H9 (cell line): ENCODE measurements around the gene CCDC157. TPM values are rescaled to one million over a fixed set of nuclear protein-coding genes. Genes with fewer than 3 reads are reported as not detected.

Experiments used
- DNase-seq: peaks from one replicate; pipeline ENCODE4 v3.0.0-alpha.2; 2017
- H2AFZ ChIP-seq: one replicate; pipeline ENCODE4 v1.6.1; 2013; ENCODE audit warnings: mild to moderate bottlenecking, low read length, control low read depth, moderate library complexity
- H2AK5ac ChIP-seq: 2 replicates; pipeline ENCODE4 v1.6.1; 2013; ENCODE audit warnings: low read length, control low read depth, mixed read lengths; ENCODE audit not compliant: insufficient read length
- H2BK120ac ChIP-seq: one replicate; pipeline ENCODE4 v1.6.1; 2013; ENCODE audit warnings: low read depth, mild to moderate bottlenecking, low read length, control low read depth, inconsistent platforms; ENCODE audit not compliant: poor library complexity, severe bottlenecking
- H2BK12ac ChIP-seq: 2 replicates; pipeline ENCODE4 v1.6.1; 2013; ENCODE audit warnings: low read length, control low read depth, mixed read lengths, low read depth; ENCODE audit not compliant: insufficient read length
- H2BK15ac ChIP-seq: 2 replicates; pipeline ENCODE4 v1.6.1; 2013; ENCODE audit warnings: low read depth, low read length, control low read depth
- H2BK20ac ChIP-seq: one replicate; pipeline ENCODE4 v1.6.1; 2013; ENCODE audit warnings: low read depth, mild to moderate bottlenecking, low read length, control low read depth, inconsistent platforms; ENCODE audit not compliant: poor library complexity, severe bottlenecking
- H2BK5ac ChIP-seq: 2 replicates; pipeline ENCODE4 v1.6.1; 2013; ENCODE audit warnings: low read length, control low read depth, mixed read lengths; ENCODE audit not compliant: insufficient read length
- H3K14ac ChIP-seq: 2 replicates; pipeline ENCODE4 v1.6.1; 2013; ENCODE audit warnings: low read length, control low read depth; ENCODE audit not compliant: insufficient read depth
- H3K18ac ChIP-seq: 2 replicates; pipeline ENCODE4 v1.6.1; 2013; ENCODE audit warnings: low read depth, mild to moderate bottlenecking, mixed read lengths, low read length, control low read depth; ENCODE audit not compliant: insufficient read length
- H3K23ac ChIP-seq: 2 replicates; pipeline ENCODE4 v1.6.1; 2013; ENCODE audit warnings: low read length, control low read depth, mixed read lengths, low read depth; ENCODE audit not compliant: insufficient read length
- H3K23me2 ChIP-seq: 2 replicates; pipeline ENCODE4 v1.6.1; 2013; ENCODE audit warnings: low read depth, mild to moderate bottlenecking, mixed read lengths, low read length, control low read depth; ENCODE audit not compliant: insufficient read length, poor library complexity, severe bottlenecking
- H3K27ac ChIP-seq: 2 replicates; pipeline ENCODE4 v1.5.1; 2013; ENCODE audit warnings: low read length, control low read depth, mixed read lengths, low read depth; ENCODE audit not compliant: insufficient read length
- H3K27me3 ChIP-seq: 2 replicates; pipeline ENCODE4 v1.6.1; 2013; ENCODE audit warnings: low read length, control low read depth, inconsistent platforms; ENCODE audit not compliant: insufficient read depth
- H3K4ac ChIP-seq: 2 replicates; pipeline ENCODE4 v1.6.1; 2013; ENCODE audit warnings: low read depth, mild to moderate bottlenecking, control low read depth, inconsistent platforms, low read length, moderate library complexity
- H3K4me1 ChIP-seq: 2 replicates; pipeline ENCODE4 v1.6.1; 2013; ENCODE audit warnings: low read length, control low read depth, inconsistent platforms; ENCODE audit not compliant: insufficient read depth
- H3K4me2 ChIP-seq: 2 replicates; pipeline ENCODE4 v1.6.1; 2013; ENCODE audit warnings: low read length, control low read depth, mixed read lengths; ENCODE audit not compliant: insufficient read length, insufficient read depth
- H3K56ac ChIP-seq: 2 replicates; pipeline ENCODE4 v1.6.1; 2013; ENCODE audit warnings: low read depth, mild to moderate bottlenecking, mixed read lengths, low read length, control low read depth; ENCODE audit not compliant: insufficient read length
- H3K79me1 ChIP-seq: 2 replicates; pipeline ENCODE4 v1.6.1; 2013; ENCODE audit warnings: low read depth, mild to moderate bottlenecking, moderate library complexity, low read length, control low read depth, inconsistent platforms; ENCODE audit not compliant: insufficient read depth, poor library complexity, severe bottlenecking
- H3K79me2 ChIP-seq: 2 replicates; pipeline ENCODE4 v1.6.1; 2013; ENCODE audit warnings: low read length, control low read depth, inconsistent platforms; ENCODE audit not compliant: insufficient read depth
- H3K9ac ChIP-seq: 2 replicates; pipeline ENCODE4 v1.6.1; 2013; ENCODE audit warnings: low read length, control low read depth, mixed read lengths; ENCODE audit not compliant: insufficient read length; ENCODE audit errors: extremely low read depth
- H3K9me3 ChIP-seq: one replicate; pipeline ENCODE4 v1.6.1; 2013; ENCODE audit warnings: low read depth, low read length, inconsistent platforms; ENCODE audit not compliant: control insufficient read depth
- H3T11ph ChIP-seq: one replicate; pipeline ENCODE4 v1.6.1; 2013; ENCODE audit warnings: mild to moderate bottlenecking, low read length, control low read depth, inconsistent platforms
- H4K20me1 ChIP-seq: one replicate; pipeline ENCODE4 v1.6.1; 2013; ENCODE audit not compliant: control insufficient read depth, insufficient read length, insufficient read depth
- H4K5ac ChIP-seq: 2 replicates; pipeline ENCODE4 v1.6.1; 2013; ENCODE audit warnings: low read depth, mild to moderate bottlenecking, mixed read lengths, low read length, control low read depth; ENCODE audit not compliant: insufficient read length
- H4K8ac ChIP-seq: replicated peaks from 2 replicates; pipeline ENCODE4 v1.6.1; 2013; ENCODE audit warnings: low read length, control low read depth, mixed read lengths, low read depth; ENCODE audit not compliant: insufficient read length
- H4K91ac ChIP-seq: 2 replicates; pipeline ENCODE4 v1.6.1; 2013; ENCODE audit warnings: low read depth, mild to moderate bottlenecking, moderate library complexity, mixed read lengths, low read length, control low read depth; ENCODE audit not compliant: insufficient read length
- H3K27ac Mint-ChIP-seq, 3 experiments: 2 replicates in 2 of 3; 3 replicates in 1 of 3; pipeline ENCODE4 v1.8.0; 2020 to 2021; ENCODE audit warnings: mixed read lengths in 3 of 3, mild to moderate bottlenecking in 1 of 3, moderate library complexity in 1 of 3
- H3K27me3 Mint-ChIP-seq: 2 replicates; pipeline ENCODE4 v1.8.0; 2021; ENCODE audit warnings: low read depth, mild to moderate bottlenecking, moderate library complexity, mixed read lengths
- H3K36me3 Mint-ChIP-seq, 3 experiments: 2 replicates in 2 of 3; 3 replicates in 1 of 3; pipeline ENCODE4 v1.8.0; 2020 to 2021; ENCODE audit warnings: low read depth in 3 of 3, mixed read lengths in 3 of 3; ENCODE audit not compliant: insufficient read depth in 1 of 3
- H3K4me1 Mint-ChIP-seq, 2 experiments: 2 replicates each; pipeline ENCODE4 v1.8.0; 2020; ENCODE audit warnings: mixed read lengths in 2 of 2
- H3K4me3 Mint-ChIP-seq, 2 experiments: 2 replicates in 1 of 2; 3 replicates in 1 of 2; pipeline ENCODE4 v1.8.0; 2020 to 2021; ENCODE audit warnings: mild to moderate bottlenecking in 2 of 2, mixed read lengths in 2 of 2, moderate library complexity in 1 of 2
- H3K9me3 Mint-ChIP-seq, 2 experiments: 2 replicates in 1 of 2; 3 replicates in 1 of 2; pipeline ENCODE4 v1.8.0; 2020; ENCODE audit warnings: mild to moderate bottlenecking in 2 of 2, mixed read lengths in 2 of 2, moderate library complexity in 1 of 2
- WGBS: extraction: QIAGEN DNeasy Blood & Tissue Kit; methylation state at CpG from one replicate; pipeline ENCODE4 v1.1.7; 2013; ENCODE audit warnings: missing lambda C conversion rate, low lambda C conversion rate, mixed read lengths; ENCODE audit not compliant: insufficient read length; ENCODE audit errors: extremely low coverage; 5-methylcytosine and 5-hydroxymethylcytosine counted together
- total RNA-seq: library from RNA; stranded (reverse); gene quantifications from 2 replicates; pipeline ENCODE4 v1.2.1, GENCODE V29; 2021
- TF ChIP-seq, protein P1 (sequence below): fragments of 200-600 bp; sonication (generic); conservative IDR thresholded peaks from 3 replicates; pipeline ENCODE4 v1.8.0; 2021; ENCODE audit warnings: antibody characterized with exemption, mild to moderate bottlenecking

The CCDC157 gene
- total RNA-seq, 1 experiment from 2014 or later, result 4.3 TPM

DNA sequence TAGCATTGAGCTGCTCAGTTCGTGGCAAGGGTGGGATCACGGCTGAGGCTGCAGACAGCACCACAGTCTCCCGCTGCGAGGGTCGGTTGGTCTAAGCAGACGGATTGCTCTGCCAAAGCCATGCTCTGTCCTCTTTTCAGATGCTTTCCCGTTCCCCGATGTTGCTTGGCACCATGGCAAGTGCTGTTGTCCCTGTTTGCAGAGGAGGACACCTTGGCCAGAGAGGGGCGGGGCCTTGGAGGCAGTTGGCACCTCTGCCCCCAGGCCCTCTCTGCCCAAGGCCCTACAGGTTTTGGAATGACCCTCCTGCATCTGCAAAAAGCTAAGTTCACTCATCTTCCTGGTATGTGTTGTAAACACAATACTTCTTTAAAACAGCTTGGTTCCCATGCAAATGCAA, 11.6 kb downstream of the CCDC157 start:
- Histone ChIP-seq H3K56ac (no peak overlapping the region), H2AK5ac (no peak overlapping the region), H3K18ac (no peak overlapping the region), H4K91ac (no peak overlapping the region), H3K23me2 (no peaks in the 10 kb centered on the region), H3K27ac (no peak overlapping the region), H3K9ac (no peak overlapping the region), H2BK5ac (no peak overlapping the region), H3K79me2 (no peaks in the 10 kb centered on the region), H3K14ac (no peak overlapping the region), H3K4me2 (no peak overlapping the region), H3K4me1 (no peaks in the 10 kb centered on the region), H2BK15ac (no peak overlapping the region), H3K79me1 (no peaks in the 10 kb centered on the region), H2BK120ac (no peak overlapping the region), H3T11ph (no peak overlapping the region), H3K9me3 (no peaks in the 10 kb centered on the region), H3K4ac (no peak overlapping the region), H4K5ac (no peak overlapping the region), H2AFZ (no peak overlapping the region), H3K23ac (no peak overlapping the region), H4K20me1 (no peaks in the 10 kb centered on the region), H2BK20ac (no peak overlapping the region), H4K8ac (no peak overlapping the region), H3K27me3 (no peaks in the 10 kb centered on the region), H2BK12ac (no peak overlapping the region)
- Mint-ChIP-seq H3K36me3 (peaks cover 3 to 11% (median 7%) of the 10 kb centered on the region in 3 experiments; a peak in 4 of 7 replicates), H3K4me3 (no peak overlapping the region), H3K9me3 (no peaks in the 10 kb centered on the region), H3K4me1 (peaks cover 3% of the 10 kb centered on the region in 2 experiments), H3K27ac (peak overlapping the region in 2 of 3 experiments; percentile 7 to 24; a peak in 2 of 7 replicates), H3K27me3 (no peaks in the 10 kb centered on the region; the same call in 1 of the 2 replicates)
- DNase-seq, result no peak
- TF ChIP-seq, protein P1, sequence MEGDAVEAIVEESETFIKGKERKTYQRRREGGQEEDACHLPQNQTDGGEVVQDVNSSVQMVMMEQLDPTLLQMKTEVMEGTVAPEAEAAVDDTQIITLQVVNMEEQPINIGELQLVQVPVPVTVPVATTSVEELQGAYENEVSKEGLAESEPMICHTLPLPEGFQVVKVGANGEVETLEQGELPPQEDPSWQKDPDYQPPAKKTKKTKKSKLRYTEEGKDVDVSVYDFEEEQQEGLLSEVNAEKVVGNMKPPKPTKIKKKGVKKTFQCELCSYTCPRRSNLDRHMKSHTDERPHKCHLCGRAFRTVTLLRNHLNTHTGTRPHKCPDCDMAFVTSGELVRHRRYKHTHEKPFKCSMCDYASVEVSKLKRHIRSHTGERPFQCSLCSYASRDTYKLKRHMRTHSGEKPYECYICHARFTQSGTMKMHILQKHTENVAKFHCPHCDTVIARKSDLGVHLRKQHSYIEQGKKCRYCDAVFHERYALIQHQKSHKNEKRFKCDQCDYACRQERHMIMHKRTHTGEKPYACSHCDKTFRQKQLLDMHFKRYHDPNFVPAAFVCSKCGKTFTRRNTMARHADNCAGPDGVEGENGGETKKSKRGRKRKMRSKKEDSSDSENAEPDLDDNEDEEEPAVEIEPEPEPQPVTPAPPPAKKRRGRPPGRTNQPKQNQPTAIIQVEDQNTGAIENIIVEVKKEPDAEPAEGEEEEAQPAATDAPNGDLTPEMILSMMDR, result no peak
- WGBS, result no CpG with 5 or more reads among the region's 9 CpGs
